TTC549 (cell line): Measurements from ENCODE around the gene GRID1.

ENCODE experiments used
- FAIRE-seq: peaks from 2 replicates; lab custom pipeline; 2012; peaks lifted over from hg19 to GRCh38; lab: Jason Lieb, UNC

The GRID1 gene

GRCh38 chr10:86336341-86336740 lies 30.3 kb downstream of the GRID1 start:
- FAIRE-seq: no peak

GRCh38 chr10:86335831-86336230 lies 30.8 kb downstream of the GRID1 start:
- no peak for FAIRE-seq

- FAIRE-seq: no peak
Measured at GRCh38 chr10:86335257-86335656, 31.3 kb downstream of the GRID1 start.

- FAIRE-seq: no peak
Measured at GRCh38 chr10:86334488-86335085, 32.0 kb downstream of the GRID1 start.

GRCh38 chr10:86333826-86334487 lies 32.6 kb downstream of the GRID1 start:
- no peak for FAIRE-seq

- no peak for FAIRE-seq
Measured at GRCh38 chr10:86331861-86332260, 34.7 kb downstream of the GRID1 start.

- FAIRE-seq: no peak
Measured at GRCh38 chr10:86330778-86331763, 35.5 kb downstream of the GRID1 start.

- FAIRE-seq: no peak
Measured at GRCh38 chr10:86329896-86330680, 36.5 kb downstream of the GRID1 start.

- no peak for FAIRE-seq
Measured at GRCh38 chr10:86329093-86329710, 37.4 kb downstream of the GRID1 start.

GRCh38 chr10:86327954-86328725 lies 38.5 kb downstream of the GRID1 start:
- no peak for FAIRE-seq

- FAIRE-seq: no peak
Measured at GRCh38 chr10:86325158-86325557, 41.4 kb downstream of the GRID1 start.

- no peak for FAIRE-seq
Measured at GRCh38 chr10:86321568-86321967, 45.0 kb downstream of the GRID1 start.

GRCh38 chr10:86319676-86320075 lies 46.9 kb downstream of the GRID1 start:
- no peak for FAIRE-seq

GRCh38 chr10:86317949-86318725 lies 48.5 kb downstream of the GRID1 start:
- no peak for FAIRE-seq

GRCh38 chr10:86316990-86317389 lies 49.6 kb downstream of the GRID1 start:
- FAIRE-seq: no peak

- no peak for FAIRE-seq
Measured at GRCh38 chr10:86316274-86316835, 50.2 kb downstream of the GRID1 start.

GRCh38 chr10:86315549-86315942 lies 51.0 kb downstream of the GRID1 start:
- no peak for FAIRE-seq

GRCh38 chr10:86314616-86315548 lies 51.7 kb downstream of the GRID1 start:
- FAIRE-seq: no peak

GRCh38 chr10:86313621-86314041 lies 53.0 kb downstream of the GRID1 start:
- FAIRE-seq: no peak
